ENCODE data around the gene ADAM12.

Gene ADAM12

DNA sequence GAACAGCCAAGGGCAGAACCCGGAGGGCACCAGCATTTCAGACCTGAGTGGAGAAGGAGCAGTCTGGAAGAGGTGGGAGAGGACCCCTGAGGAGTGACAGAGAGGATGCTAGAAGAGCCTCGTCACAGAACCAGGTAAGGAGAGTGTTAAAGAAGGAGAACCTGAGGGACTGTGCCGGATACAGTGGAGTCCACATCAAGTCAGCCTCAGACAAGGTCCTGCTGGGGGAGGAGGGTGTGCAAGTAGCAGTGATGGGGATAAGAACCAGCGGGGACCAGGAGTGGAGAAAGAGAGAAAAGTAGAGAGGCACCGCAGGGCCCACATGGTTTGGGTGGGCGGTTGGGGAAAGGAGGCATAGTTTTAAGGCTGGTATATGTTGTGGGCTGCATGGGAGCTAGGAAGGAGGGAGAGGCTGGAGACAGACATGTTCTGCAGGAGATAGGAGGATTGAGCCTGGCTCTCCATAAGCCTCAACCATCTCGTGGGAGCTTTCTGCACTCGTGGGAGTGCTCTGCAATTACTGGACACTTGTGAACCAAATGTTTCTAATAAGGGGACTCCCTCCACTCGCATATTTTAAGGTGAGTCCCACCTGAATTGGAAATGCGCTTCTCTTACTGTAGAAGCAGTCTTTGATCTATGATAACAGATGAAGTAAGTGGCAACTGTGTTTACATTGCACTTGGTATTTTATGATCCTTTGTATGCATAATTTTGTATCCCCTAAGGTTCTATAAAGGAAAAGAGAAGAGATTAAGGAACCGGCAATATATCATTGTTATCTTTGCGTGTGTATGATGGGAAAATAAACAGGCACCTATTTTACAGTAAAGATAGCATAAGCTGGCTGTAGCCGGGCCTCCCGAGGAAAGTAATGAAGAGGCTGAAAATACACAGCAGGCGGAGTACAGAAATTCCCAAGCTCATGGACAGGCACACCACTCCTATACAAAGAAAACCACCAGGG is 154.8 kb downstream of the ADAM12 start:
- DNase-seq: no peak

DNA sequence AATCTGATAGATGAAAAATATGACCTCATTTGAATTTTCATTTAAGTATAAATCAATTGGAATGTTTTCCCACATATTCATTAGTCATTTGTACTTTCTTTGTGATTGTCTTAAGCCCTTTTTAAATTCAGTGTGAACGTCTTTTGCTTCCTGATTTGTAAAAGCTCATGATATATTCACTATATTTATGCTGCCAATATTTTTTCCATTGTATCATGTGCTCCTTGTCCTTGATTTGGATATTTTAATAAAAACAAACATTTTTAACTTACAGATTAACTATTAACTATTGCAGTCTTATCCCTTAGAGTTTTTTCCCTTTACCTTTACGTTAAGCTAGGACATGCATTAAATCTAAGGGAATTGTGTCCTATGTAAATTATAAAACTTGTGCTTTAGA is 157.7 kb downstream of the ADAM12 start:
- DNase-seq: no peak

DNA sequence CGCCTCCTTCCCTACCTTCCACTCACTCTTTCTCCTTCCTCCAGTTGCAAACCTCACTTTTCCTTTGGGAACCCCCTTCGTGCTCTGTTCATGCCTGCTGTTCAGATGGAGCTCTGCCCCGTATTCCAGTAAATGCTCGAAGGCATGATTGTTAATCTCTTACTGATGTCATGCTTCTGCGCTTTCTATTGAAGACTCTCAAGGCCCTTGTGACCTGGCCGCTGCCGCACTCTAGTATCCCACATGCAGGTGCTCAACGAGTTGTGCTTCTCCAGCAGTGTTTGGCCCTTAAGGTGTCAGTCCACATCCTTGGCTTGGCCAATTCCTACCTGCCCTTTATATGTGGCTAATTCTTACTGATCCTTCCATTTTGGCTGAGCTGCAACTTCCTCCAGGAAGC is 158.6 kb downstream of the ADAM12 start:
- DNase-seq: no peak

DNA sequence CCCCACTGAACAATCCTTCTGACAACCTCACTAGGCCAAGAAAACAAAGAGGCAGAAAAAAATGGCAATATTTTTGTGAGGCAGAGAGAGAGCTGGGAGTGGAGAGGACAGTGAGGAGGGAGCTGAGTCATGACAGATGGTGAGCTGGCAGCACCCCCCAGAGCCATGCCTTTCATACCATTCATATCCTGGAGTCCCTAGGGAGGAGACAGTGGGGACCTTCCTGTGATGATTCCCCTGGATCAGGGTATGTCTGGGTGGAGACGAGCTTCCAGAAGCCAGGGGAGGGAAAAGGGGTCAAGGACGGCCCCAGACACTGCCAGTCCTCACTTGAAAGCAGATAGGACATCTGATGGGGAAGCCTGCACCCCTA is 160.5 kb downstream of the ADAM12 start:
- DNase-seq: no peak

DNA sequence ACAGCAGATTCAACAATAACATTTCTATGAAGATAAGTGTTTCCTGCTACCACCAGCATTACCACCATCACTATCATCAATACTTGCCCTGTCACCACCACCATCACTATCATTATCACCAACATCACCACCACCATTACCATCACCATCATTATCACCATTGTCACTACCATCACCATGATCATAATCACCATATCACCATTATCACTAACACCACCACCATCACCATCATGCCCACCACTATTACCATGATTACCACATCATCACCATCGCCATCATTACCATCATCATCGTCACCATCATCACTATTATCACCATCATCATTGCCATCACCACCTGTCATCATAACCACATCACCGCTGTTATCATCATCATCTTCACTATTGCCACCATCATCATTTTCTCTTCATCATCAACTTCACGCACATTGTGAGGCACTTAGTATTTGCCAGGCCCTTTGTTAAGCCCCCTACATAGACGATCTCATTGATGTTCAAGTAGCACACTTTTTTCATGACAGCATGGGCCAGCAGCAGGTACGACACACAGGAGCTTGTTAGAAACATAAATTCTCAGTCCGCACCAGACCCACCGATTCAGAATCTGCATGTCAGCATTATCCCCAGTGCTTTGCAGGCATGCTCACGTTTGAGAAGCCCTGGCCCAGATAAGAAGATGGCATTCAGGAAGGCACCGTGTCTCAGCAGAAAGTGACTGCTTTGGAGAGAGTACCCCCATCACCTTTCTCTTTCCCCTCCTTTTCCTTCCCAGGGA is 161.1 kb downstream of the ADAM12 start:
- no peak for DNase-seq

DNA sequence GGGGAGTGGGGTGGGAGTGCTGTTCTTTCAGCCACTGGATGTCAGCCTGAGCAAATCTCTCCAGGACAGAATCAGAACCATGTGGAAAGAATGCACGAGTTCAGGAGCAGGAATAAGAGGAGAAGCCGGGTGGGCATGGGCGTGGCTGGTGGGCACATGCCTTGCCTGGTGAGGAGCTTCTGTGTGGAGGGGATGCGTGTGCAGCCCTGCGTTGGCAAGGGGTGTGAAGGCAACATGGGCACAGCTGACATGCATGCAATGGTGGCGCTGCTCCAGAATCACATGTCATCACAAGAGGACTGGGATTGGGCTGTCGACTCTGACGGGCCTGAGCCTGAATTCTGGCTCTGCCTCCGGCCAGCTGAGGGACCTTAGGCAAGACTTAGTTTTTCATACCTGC is 162.1 kb downstream of the ADAM12 start:
- no peak for DNase-seq

DNA sequence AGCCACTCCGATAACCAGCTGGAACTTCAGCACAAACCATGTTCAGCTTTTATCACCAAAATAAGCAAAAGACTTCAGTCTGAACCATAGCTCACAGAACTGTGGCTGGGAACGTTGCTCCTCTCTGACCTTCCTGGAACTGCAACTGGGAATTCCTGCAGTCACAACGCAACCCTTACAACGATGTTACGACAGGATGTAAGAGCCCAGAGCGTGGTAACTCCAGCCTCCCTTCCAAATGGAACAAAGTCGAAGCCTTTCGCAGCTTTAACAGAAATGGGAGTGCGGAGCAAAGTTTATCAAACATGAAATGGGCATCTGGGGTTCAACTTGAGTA is 162.6 kb downstream of the ADAM12 start:
- no peak for DNase-seq

DNA sequence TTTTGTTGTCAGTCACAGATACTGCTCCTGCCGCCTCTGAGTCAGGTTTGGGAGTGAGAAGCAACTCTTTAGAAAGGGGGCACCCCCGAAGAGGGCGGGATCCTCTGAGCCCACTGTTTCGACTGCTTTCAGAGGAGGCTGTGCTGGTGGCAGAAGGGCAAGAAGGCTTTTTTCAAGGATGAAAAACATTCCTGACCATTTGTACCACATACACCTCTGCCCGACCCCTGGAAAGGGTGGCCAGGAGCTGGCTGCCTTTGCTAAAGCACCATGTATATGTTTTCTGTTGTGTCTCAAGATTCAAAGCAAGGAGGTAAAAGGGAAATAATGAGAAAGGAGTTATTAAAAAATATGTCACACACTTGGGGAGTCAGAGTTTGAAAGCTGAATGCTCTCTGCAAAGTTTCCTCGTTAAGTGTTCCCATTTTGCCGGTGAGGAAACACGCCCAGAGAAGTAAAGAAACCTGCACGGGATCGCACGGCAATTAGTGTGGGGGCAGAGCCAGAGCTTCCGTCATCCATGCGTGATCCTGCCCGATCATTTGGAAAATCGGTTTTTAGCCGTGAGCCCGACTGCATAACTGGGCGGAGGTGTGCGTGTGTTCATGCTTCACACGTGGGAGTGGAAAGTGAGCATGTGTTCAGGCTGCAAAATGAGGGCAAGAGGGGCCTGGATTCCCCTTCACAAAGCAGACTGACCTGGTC is 163.2 kb downstream of the ADAM12 start:
- no peak for DNase-seq

DNA sequence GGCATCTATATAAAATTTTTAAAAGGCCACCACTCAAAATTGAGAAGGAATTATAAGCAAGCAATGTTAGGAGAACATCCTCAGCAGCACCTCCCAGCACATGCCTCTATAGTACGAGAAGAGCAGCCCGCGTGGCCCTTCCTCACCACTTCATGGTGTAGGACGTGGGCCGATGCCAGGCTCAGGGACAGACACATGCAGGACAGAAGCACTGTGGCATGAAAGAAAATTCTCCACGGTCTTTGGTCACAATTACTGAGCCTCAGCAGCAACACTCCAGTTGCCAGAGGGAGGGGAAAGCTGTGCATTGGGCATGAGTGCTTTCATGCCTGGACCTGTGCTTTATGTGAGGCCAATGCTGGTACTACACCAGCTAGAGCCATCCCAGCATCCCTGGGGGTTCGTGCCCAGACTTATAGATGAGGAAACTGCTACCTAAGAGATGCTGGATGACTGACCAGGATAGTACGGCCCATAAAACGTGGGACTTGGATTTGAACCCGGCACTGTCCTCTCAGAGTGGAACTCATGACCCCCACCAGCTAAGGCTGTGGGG is 164.7 kb downstream of the ADAM12 start:
- no peak for DNase-seq

DNA sequence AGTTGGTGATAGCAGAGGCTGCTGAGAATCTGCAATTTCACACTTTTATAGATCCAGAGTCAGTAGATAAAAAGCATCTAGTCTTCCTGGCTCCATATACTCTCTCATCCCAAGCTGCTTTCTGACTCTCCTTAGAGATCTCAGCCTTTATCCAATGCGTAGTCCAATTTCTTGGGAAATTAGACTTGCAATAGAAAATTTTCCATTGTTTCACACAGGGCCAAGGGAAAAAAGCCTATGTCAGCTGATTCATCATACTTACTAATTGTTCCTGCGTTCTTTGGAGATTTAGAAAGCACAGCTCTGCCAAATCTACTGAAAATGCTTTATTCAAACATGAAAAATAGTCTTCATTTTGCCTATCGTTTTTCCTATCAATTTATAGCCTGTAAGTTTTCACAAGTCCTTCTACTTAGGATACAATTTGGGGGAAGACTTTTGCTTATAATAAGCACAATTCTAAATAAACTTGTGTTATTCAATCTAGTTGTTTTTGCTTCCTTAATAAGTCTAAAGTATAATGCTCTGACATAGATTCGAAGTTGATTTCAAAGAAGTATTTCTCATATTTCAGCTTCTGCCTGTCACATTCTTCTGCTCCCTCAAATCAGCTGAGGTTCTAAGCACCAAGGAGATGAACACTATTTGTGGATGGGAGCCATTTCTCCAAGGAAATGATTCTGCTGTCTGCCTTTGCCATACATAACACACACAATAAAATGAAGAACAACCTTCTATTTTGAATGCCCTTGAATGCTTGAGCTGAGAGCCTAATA is 165.4 kb downstream of the ADAM12 start:
- DNase-seq: no peak

DNA sequence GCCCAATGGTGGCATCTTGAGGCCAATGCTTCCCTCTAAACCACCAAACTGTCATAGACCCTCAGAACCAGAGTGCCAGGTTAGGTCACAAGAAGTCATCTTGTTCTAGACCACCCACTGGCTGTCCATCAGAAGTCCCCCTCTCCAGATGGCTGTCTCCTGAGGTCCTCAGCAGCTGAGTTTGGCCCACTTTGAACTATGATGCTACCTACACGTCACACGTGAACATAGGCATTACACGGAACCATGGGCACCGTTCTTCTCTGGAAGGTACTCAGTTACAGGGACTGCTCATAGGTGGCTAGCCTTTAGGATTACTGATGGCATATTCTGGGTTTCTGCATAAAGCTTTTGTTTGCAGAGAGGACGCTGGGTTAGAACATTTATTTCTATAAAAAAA is 166.4 kb downstream of the ADAM12 start:
- no peak for DNase-seq

DNA sequence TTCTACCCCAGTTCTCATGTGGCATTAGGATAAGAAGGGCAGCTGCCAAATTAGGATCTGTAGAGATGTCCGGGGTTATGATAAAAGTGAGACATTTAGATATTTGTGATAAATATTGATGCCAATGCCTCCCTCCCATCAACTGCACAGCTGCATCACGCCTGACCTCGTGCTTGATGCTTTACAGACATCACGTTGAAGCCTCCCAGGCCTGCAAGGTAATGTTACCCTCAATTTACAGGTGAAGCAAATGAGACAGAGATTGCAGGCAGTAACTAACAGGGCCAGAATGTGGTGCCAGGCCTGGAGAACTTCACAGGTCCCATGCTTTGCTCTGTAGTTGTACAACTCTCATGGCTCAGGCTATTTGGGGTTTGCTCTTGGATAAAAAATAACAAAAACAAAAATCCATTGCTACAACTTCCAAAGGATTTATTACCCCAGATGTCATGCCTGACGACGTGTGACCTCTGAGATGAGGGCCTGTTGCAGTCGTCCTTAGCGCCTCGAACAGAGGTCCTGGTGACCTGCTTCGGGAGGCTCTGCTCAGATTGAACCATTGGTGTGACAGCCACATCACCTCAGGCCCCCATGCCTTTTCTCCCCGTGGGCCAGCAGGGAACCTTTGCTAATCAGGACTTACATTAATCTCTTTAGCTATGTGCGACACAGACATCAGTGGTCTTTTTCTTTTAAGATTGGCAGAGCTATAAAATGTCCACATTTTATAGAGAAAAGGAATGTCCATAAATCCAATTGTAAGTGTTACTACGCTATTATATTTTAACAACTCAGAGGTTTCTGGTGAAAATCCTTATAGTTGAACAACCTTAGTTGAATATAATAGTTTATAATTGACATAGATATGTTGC is 169.3 kb downstream of the ADAM12 start:
- no peak for DNase-seq

DNA sequence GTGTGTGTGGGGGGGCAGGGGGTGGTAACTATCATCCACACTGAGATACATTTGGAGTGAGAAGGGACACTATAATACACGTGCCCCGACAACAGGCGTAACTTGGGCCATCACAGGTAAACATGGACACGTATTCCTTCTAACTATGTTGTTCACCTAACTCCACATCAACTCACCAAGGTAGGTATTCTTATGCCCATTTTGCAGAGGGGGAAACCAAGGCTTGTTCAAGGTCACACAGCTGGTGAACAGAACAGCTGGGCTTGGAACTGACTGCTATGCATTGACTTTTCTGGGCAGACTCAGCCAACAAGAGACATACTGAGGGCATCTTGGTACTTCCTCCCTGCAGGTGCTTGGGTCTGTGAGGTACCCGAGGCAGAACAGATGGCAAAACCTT is 170.1 kb downstream of the ADAM12 start:
- DNase-seq: no peak

DNA sequence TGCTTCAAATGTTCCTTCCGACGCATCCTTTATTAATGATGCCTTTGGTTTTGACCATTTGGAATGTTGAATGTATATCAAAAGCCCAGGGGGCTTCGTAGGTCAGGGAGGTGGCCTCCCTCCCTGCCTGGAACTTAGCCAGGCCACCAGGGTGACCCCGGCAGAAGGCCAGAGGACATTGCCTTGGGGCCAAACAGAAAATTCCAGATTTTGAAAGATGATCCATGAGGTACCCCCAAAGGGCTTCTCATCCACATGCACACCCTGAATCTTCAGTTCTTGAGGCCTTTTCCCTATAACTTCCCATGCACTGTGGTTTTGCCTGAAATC is 171.7 kb downstream of the ADAM12 start:
- no peak for DNase-seq

DNA sequence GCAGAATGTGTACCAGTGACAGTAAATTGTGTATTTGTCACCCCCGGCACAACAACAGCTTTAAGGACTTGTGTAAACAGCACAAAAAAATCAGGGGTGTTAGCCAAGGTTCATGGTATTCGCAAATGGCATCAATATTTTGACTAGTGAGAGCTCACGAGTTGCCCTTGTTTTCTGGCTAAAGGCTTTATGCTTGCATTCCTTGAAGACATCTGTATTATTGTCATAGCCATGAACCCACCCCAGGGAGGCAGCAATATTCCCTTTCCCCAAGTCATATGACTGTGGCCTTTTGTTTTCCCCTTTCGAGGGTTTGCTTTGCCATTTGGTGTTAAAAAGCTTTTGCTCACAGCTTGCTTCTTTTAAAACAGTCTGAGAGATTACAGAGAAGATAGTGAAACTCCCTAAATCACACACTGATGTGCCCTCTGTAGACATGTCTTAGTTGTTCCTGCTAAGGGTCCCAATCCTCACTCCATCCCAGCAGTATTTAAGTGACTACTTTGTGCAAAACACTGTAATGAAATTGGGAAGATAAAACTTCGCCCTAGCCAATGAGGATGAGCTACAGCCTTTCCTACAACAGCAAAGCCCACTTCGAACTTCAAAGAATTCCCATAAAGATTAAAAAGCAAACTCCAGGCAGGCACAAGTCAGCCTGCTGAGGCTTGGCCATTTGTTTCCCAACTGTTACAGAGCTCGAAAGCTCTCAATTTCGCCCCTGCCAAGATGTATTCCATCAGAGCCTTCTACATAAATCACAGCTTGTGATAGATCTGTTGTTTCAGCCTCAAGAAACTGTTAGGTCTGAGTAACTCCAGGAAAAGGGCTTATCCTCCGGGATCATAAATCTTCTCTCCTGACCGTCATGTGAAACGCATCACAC is 172.3 kb downstream of the ADAM12 start:
- DNase-seq: no peak

DNA sequence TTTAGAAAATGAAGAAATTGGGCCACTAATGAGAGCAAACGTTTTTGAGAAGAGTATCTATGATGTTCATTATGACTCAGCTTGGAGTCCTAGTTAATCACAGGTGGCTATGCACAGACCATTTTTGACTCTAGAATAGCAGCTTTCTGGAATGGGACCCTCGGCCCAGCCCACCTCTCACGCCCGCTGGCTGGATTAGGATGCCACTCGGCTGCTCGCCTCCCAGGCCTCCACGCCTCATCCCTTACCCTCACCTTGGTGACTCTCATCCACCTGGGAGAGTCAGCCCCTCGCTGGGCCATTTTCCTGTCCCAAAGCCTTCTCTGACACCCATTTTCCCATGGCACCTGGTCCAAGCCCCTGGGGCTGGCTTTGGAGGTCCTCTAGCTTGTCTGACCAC is 173.6 kb downstream of the ADAM12 start:
- DNase-seq: no peak

DNA sequence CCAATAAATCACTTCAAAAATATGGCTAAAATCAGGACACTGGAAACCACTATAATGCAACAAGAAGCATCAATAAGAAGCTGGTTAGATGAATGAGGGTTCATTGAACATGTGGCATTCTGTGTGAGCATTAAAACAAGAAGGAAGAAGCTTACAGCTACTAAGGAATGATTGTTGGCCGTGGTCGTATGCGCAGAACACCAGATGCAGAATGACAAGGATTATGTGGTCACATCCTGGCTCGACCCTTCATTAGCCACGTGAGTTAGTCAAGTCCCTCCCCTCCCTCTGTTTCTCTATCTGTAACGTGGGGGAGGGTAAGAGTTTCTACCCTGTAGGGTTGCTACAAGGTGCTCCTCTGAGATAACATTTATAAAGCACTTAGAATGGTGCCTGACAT is 174.3 kb downstream of the ADAM12 start:
- DNase-seq: no peak

DNA sequence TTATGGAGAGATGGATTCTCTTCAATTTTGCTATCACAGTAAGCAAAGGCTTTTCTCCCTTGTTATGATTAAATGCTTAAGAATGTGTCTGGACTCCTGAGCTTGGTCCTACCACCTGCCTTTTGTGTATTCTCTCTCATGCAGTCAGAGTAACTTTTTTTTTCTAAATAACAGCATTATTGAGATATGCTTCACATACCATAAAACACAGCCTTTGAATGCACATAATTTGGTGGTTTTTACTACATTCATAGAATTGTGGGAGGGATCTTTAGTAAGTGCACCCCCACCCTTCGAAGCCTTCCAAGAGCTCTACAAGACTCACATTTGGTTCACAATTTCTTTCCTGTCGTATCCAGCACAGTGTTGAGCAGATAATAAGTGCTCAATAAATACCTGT is 175.5 kb downstream of the ADAM12 start:
- DNase-seq: no peak

DNA sequence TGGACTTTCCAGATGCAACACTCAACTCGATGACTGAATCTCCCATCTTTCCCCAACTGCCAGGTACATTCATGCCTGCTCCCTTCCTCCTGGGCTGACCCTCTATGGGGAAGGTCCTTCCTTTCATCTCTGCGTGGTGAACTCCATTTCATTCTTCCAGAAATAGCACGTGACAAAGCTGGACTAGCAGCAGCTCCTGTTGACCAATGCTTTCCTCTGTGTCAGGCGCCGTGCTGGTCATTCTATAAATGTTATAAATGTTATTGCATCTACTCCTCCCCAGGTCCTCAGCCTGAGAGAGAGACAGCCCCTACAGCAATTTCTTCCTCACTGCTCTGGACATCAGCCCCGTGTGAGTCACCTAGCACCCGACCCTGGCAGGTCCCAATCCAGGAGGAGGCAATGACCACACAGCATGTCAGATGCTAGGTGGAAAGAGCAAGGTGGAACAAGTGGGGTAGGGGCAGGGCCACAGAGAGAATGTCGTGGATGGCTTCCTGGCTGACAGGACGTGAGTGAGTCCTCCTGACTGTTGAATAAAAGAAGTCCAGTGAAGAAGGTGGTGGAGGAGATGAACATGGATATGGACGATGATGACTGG is 178.1 kb downstream of the ADAM12 start:
- DNase-seq: no peak

DNA sequence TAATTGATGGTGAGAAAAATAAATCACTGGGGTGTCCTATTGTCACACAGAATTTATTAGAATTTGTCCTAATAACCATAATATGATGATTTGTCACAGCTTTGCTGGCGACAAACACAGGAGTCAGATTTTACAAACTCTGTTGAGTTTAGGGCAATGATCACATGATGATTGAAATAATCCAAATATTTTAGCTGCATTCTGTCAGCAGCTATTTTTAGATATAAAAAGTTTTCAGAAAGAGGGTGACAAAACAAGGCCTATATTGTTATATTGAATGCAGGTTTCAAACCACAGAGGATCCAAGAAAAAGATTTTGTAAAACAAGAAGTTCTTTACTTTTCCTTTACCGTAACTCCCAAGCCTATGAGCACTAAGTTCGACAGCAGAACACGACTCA is 178.8 kb downstream of the ADAM12 start:
- DNase-seq: no peak

Data from NCI-H510A (cell line).